HCT116 (cell line): Measurements from ENCODE around the gene SUGCT. TPM values are rescaled to one million over a fixed set of nuclear protein-coding genes. Genes with fewer than 3 reads are reported as not detected.

ENCODE experiments used
- ATAC-seq: fragments of 200-7000 bp; cut with Tn5 transposase; 2 replicates; pipeline ENCODE4 v1.9.1; 2020; ENCODE audit warnings: mild to moderate bottlenecking, moderate library complexity
- BruUV-seq: library from RNA; stranded (reverse); fragments of 400-500 nt; replicated peaks from 2 replicates; lab custom pipeline; 2021; lab: Mats Ljungman, UMichigan
- CTCF ChIA-PET: fragments of 300-600 bp; sonication (Branson Sonifier 250); formaldehyde crosslinking; loops from one replicate; lab custom pipeline; 2021; ENCODE audit warnings: antibody characterized with exemption; lab: Charles Lee
- POLR2A ChIA-PET: fragments of 300-600, 350-600 bp; sonication (Branson Sonifier 250); formaldehyde crosslinking; loops from one replicate; lab custom pipeline; 2021; ENCODE audit warnings: antibody characterized with exemption; lab: Charles Lee
- RAD21 ChIA-PET, 2 experiments: fragments of 300-600 bp; sonication (Branson Sonifier 250); formaldehyde crosslinking; loops; one replicate each; lab custom pipeline; 2023; ENCODE audit warnings: low total read pairs in 2 of 2; ENCODE audit not compliant: uncharacterized antibody in 2 of 2, unreplicated experiment in 2 of 2, low non-redundant PET in 1 of 2; lab: Charles Lee
- DNase-seq: peaks from one replicate; pipeline ENCODE4 v3.0.0-alpha.2; 2010; ENCODE audit warnings: low read depth, low spot score
- H2AFZ ChIP-seq: fragments of 200-600 bp; shearing (Covaris generic), sonication (generic); 2 replicates; pipeline ENCODE4 v1.6.1; 2017; ENCODE audit warnings: low read depth, mixed run types, mixed read lengths, antibody characterized with exemption, low read length; ENCODE audit not compliant: poor library complexity, severe bottlenecking
- H3K27ac ChIP-seq: 2 replicates; pipeline ENCODE4 v1.5.1; 2012; ENCODE audit warnings: low read depth, low read length
- H3K27me3 ChIP-seq: fragments of 200-600 bp; sonication (generic); 2 replicates; pipeline ENCODE4 v1.6.1; 2016; ENCODE audit warnings: mixed run types, low read length, mixed read lengths; ENCODE audit not compliant: insufficient read depth
- H3K36me3 ChIP-seq, 2 experiments: fragments of 200-500 bp in 1 of 2; fragments of 200-600 bp in 1 of 2; sonication (Bioruptor generic) in 1 of 2; sonication (generic) in 1 of 2; 2 replicates each; pipeline versions ENCODE4 v1.5.1 to v1.6.1; 2014 to 2016; ENCODE audit warnings: low read length in 2 of 2, inconsistent platforms in 1 of 2, mixed read lengths in 1 of 2, mixed run types in 1 of 2; ENCODE audit not compliant: insufficient read depth in 2 of 2, control insufficient read depth in 1 of 2
- H3K4me1 ChIP-seq, 2 experiments: fragments of 200-600 bp in 1 of 2; sonication (generic) in 1 of 2; 2 replicates each; pipeline versions ENCODE4 v1.5.1 to v1.6.1; 2012 to 2017; ENCODE audit warnings: low read length in 2 of 2, inconsistent platforms in 1 of 2, mild to moderate bottlenecking in 1 of 2, mixed read lengths in 1 of 2, mixed run types in 1 of 2, moderate library complexity in 1 of 2; ENCODE audit not compliant: insufficient read depth in 2 of 2, control insufficient read depth in 1 of 2
- H3K4me2 ChIP-seq: fragments of 200-600 bp; sonication (generic); 2 replicates; pipeline ENCODE4 v1.6.1; 2017; ENCODE audit warnings: mixed run types, low read length, mixed read lengths
- H3K4me3 ChIP-seq, 2 experiments: fragments of 200-600 bp in 1 of 2; sonication (generic) in 1 of 2; replicated peaks in 1 of 2; 2 replicates each; pipeline ENCODE4 v1.5.1; 2011 to 2016; ENCODE audit warnings: low read length in 2 of 2, control low read depth in 1 of 2, low read depth in 1 of 2, mild to moderate bottlenecking in 1 of 2, mixed read lengths in 1 of 2, mixed run types in 1 of 2
- H3K79me2 ChIP-seq: fragments of 200-600 bp; sonication (generic); 2 replicates; pipeline ENCODE4 v1.6.1; 2017; ENCODE audit warnings: mild to moderate bottlenecking, mixed run types, low read length, moderate library complexity, mixed read lengths; ENCODE audit not compliant: insufficient read depth
- H3K9ac ChIP-seq: fragments of 200-600 bp; sonication (generic); 2 replicates; pipeline ENCODE4 v1.6.1; 2016; ENCODE audit warnings: low read length, mixed read lengths
- H3K9me2 ChIP-seq: fragments of 200-600 bp; sonication (generic), shearing (Covaris generic); 2 replicates; pipeline ENCODE4 v1.6.1; 2017; ENCODE audit warnings: mixed run types, mild to moderate bottlenecking, moderate library complexity; ENCODE audit not compliant: insufficient read depth
- H3K9me3 ChIP-seq, 2 experiments: fragments of 200-500 bp in 1 of 2; fragments of 200-600 bp in 1 of 2; sonication (Bioruptor generic) in 1 of 2; sonication (generic) in 1 of 2; 2 replicates each; pipeline ENCODE4 v1.6.1; 2014 to 2017; ENCODE audit warnings: low read length in 2 of 2, mixed read lengths in 2 of 2, inconsistent platforms in 1 of 2, low read depth in 1 of 2, mild to moderate bottlenecking in 1 of 2, mixed run types in 1 of 2, moderate library complexity in 1 of 2; ENCODE audit not compliant: control insufficient read depth in 1 of 2, insufficient read depth in 1 of 2
- H4K20me1 ChIP-seq: fragments of 200-600 bp; sonication (generic), shearing (Covaris generic); 2 replicates; pipeline ENCODE4 v1.6.1; 2017; ENCODE audit warnings: mixed run types, mild to moderate bottlenecking, moderate library complexity; ENCODE audit not compliant: insufficient read depth
- ATF3 ChIP-seq: IDR thresholded peaks from 2 replicates; pipeline ENCODE4 v1.6.1; 2012
- CEBPB ChIP-seq: IDR thresholded peaks from 2 replicates; pipeline ENCODE4 v1.6.1; 2012; ENCODE audit warnings: low read depth
- EGR1 ChIP-seq: IDR thresholded peaks from 2 replicates; pipeline ENCODE4 v1.6.1; 2012; ENCODE audit warnings: low read depth
- EZH2 ChIP-seq: fragments of 200-600 bp; sonication (generic); IDR thresholded peaks from 2 replicates; pipeline ENCODE4 v1.6.1; 2017; ENCODE audit warnings: antibody characterized with exemption, mixed run types
- FOSL1 ChIP-seq: IDR thresholded peaks from 2 replicates; pipeline ENCODE4 v1.6.1; 2012; ENCODE audit warnings: low read depth
- MAX ChIP-seq: IDR thresholded peaks from 2 replicates; pipeline ENCODE4 v1.6.1; 2012
- POLR2A ChIP-seq: IDR thresholded peaks from 2 replicates; pipeline ENCODE4 v1.7.0; 2011; ENCODE audit warnings: borderline replicate concordance; ENCODE audit not compliant: insufficient read depth, insufficient read length; ENCODE audit errors: extremely low read depth
- REST ChIP-seq: IDR thresholded peaks from 2 replicates; pipeline ENCODE4 v1.6.1; 2012; ENCODE audit warnings: low read depth
- SIN3A ChIP-seq: IDR thresholded peaks from 2 replicates; pipeline ENCODE4 v1.6.1; 2012; ENCODE audit warnings: low read depth
- SRF ChIP-seq: IDR thresholded peaks from 2 replicates; pipeline ENCODE4 v1.6.1; 2012; ENCODE audit warnings: low read depth
- TCF7L2 ChIP-seq: IDR thresholded peaks from 2 replicates; pipeline ENCODE4 v1.7.0; 2011; ENCODE audit warnings: borderline replicate concordance, inconsistent platforms; ENCODE audit not compliant: insufficient read depth, insufficient read length; ENCODE audit errors: extremely low read depth
- ZBTB33 ChIP-seq: IDR thresholded peaks from 2 replicates; pipeline ENCODE4 v1.6.1; 2011; ENCODE audit warnings: mild to moderate bottlenecking, low read length, moderate library complexity; ENCODE audit not compliant: insufficient replicate concordance; ENCODE audit errors: extremely low read depth
- ZFX ChIP-seq: fragments of 450-650 bp; IDR thresholded peaks from 2 replicates; pipeline ENCODE4 v1.6.1; 2017
- ZNF274 ChIP-seq: fragments of 200-500 bp; sonication (Bioruptor generic); IDR thresholded peaks from 2 replicates; pipeline ENCODE4 v1.6.1; 2014; ENCODE audit warnings: mild to moderate bottlenecking, low read depth, low read length, inconsistent platforms
- intact Hi-C: fragments of 100-400 bp; cut with micrococcal nuclease; formaldehyde crosslinking; loops from 2 replicates; pipeline ENCODE4 v1.10.0; 2022
- total RNA-seq: library from RNA; stranded (reverse); gene quantifications from one replicate; pipeline ENCODE4 v1.2.1, GENCODE V29; 2021; ENCODE audit not compliant: unreplicated experiment

SUGCT gene
- total RNA-seq, 1 experiment from 2014 or later = 4.4 TPM

GRCh38 chr7:40584667-40585433 lies 450.0 kb downstream of the SUGCT start:
- CTCF ChIA-PET = interaction anchor here (1.5 kb wide), 1 partner anchor 352 kb away, joined by 4 read pairs; no protein-coding TSS in a partner anchor
- Histone ChIP-seq H2AFZ (no peak overlapping the region), H3K4me1 (no peaks in the 10 kb centered on the region), H3K4me2 (no peak overlapping the region), H4K20me1 (no peaks in the 10 kb centered on the region), H3K79me2 (no peaks in the 10 kb centered on the region), H3K9ac (no peak overlapping the region), H3K27ac (no peak overlapping the region), H3K9me3 (no peaks in the 10 kb centered on the region), H3K9me2 (no peaks in the 10 kb centered on the region), H3K36me3 (no peaks in the 10 kb centered on the region), H3K27me3 (no peaks in the 10 kb centered on the region), H3K4me3 (no peak overlapping the region)
- BruUV-seq = no TSS peak
- no peak for TF ChIP-seq POLR2A
- RAD21 ChIA-PET = no interaction called here
- intact Hi-C loops = no loop called here
- ATAC-seq (no peak), DNase-seq (no peak)
- POLR2A ChIA-PET = no interaction called here

- Histone ChIP-seq H3K79me2 (no peaks in the 10 kb centered on the region), H3K27me3 (no peaks in the 10 kb centered on the region), H3K9me3 (no peaks in the 10 kb centered on the region), H3K27ac (no peak overlapping the region), H3K9ac (no peak overlapping the region), H3K9me2 (no peaks in the 10 kb centered on the region), H3K4me2 (no peak overlapping the region), H3K4me3 (no peak overlapping the region), H3K36me3 (no peaks in the 10 kb centered on the region), H2AFZ (no peak overlapping the region), H4K20me1 (no peaks in the 10 kb centered on the region), H3K4me1 (no peaks in the 10 kb centered on the region)
- CTCF ChIA-PET = interaction anchor here (1.5 kb wide), 1 partner anchor 354 kb away, joined by 4 read pairs; no protein-coding TSS in a partner anchor
- POLR2A ChIA-PET = no interaction called here
- DNase-seq = no peak
- ATAC-seq = no peak
- no peak for TF ChIP-seq SRF
- no peak for TF ChIP-seq TCF7L2
- TF ChIP-seq MAX = no peak
- no peak for TF ChIP-seq FOSL1
- no peak for TF ChIP-seq ATF3
- TF ChIP-seq EZH2 = no peak
- TF ChIP-seq POLR2A = no peak
- no peak for TF ChIP-seq ZFX
- no peak for TF ChIP-seq ZBTB33
- no peak for TF ChIP-seq CEBPB
- no peak for TF ChIP-seq ZNF274
- TF ChIP-seq SIN3A = no peak
- no peak for TF ChIP-seq REST
- TF ChIP-seq EGR1 = no peak
- no TSS peak for BruUV-seq
- intact Hi-C loops = no loop called here
- RAD21 ChIA-PET = no interaction called here
Measured at GRCh38 chr7:40586197-40586596, 451.4 kb downstream of the SUGCT start.
